HepG2 (cell line): ENCODE data around the gene TOR4A. TPM values are rescaled to one million over a fixed set of nuclear protein-coding genes. Genes with fewer than 3 reads are reported as not detected.

Experiments used
- CENPX ChIP-seq: sonication (generic); formaldehyde crosslinking; IDR thresholded peaks from 2 replicates; pipeline ENCODE4 v1.9.0; 2021; ENCODE audit warnings: mild to moderate bottlenecking, missing genetic modification reagents, moderate library complexity
- EHMT2 ChIP-seq: fragments of 200-600 bp; sonication (generic); IDR thresholded peaks from 2 replicates; pipeline ENCODE4 v1.7.0; 2017; ENCODE audit warnings: antibody characterized with exemption, low read depth, low read length, borderline replicate concordance
- FOXC1 ChIP-seq: sonication (generic); formaldehyde crosslinking; IDR thresholded peaks from 2 replicates; pipeline ENCODE4 v1.8.0; 2022; ENCODE audit warnings: mild to moderate bottlenecking, missing genetic modification reagents, borderline replicate concordance
- FOXO4 ChIP-seq: sonication (generic); formaldehyde crosslinking; conservative IDR thresholded peaks from 2 replicates; pipeline ENCODE4 v1.8.1; 2023; ENCODE audit warnings: missing genetic modification reagents
- GATAD2A ChIP-seq: IDR thresholded peaks from 2 replicates; pipeline ENCODE4 v1.6.1; 2016
- GLMP ChIP-seq: sonication (generic); formaldehyde crosslinking; IDR thresholded peaks from 2 replicates; pipeline ENCODE4 v1.9.0; 2021; ENCODE audit warnings: missing genetic modification reagents, mild to moderate bottlenecking, borderline replicate concordance
- GTF2F1 ChIP-seq: fragments of 150-350 bp; IDR thresholded peaks from 2 replicates; pipeline ENCODE4 v1.6.1; 2014; ENCODE audit warnings: low read length
- GTF3A ChIP-seq: sonication (generic); formaldehyde crosslinking; conservative IDR thresholded peaks from 2 replicates; pipeline ENCODE4 v1.4.0; 2020; ENCODE audit warnings: mild to moderate bottlenecking, missing genetic modification reagents
- HMG20A ChIP-seq: IDR thresholded peaks from 2 replicates; pipeline ENCODE4 v1.6.1; 2016; ENCODE audit warnings: borderline replicate concordance
- MAFG ChIP-seq: sonication (generic); formaldehyde crosslinking; IDR thresholded peaks from 2 replicates; pipeline ENCODE4 v1.5.1; 2020; ENCODE audit warnings: mild to moderate bottlenecking, missing genetic modification reagents
- MLX ChIP-seq: IDR thresholded peaks from 2 replicates; pipeline ENCODE4 v1.6.1; 2016
- MTA1 ChIP-seq: sonication (generic); formaldehyde crosslinking; IDR thresholded peaks from 2 replicates; pipeline ENCODE4 v1.4.0; 2020; ENCODE audit warnings: missing genetic modification reagents, mild to moderate bottlenecking, borderline replicate concordance
- NFKB2 ChIP-seq: sonication (generic); formaldehyde crosslinking; IDR thresholded peaks from 2 replicates; pipeline ENCODE4 v1.4.0; 2020; ENCODE audit warnings: missing genetic modification reagents, borderline replicate concordance
- NFKBIZ ChIP-seq: IDR thresholded peaks from 2 replicates; pipeline ENCODE4 v1.6.1; 2018; ENCODE audit warnings: missing genetic modification reagents, missing compliant biosample characterization
- NR2F2 ChIP-seq: IDR thresholded peaks from 2 replicates; pipeline ENCODE4 v1.6.1; 2012; ENCODE audit warnings: low read depth, inconsistent platforms, borderline replicate concordance
- NR3C1 ChIP-seq: sonication (generic); formaldehyde crosslinking; IDR thresholded peaks from 2 replicates; pipeline ENCODE4 v1.4.0; 2020; ENCODE audit warnings: missing genetic modification reagents
- PCBP1 ChIP-seq: fragments of 200-400 bp; formaldehyde crosslinking; IDR thresholded peaks from 2 replicates; pipeline ENCODE4 v1.6.1; 2017; ENCODE audit warnings: mild to moderate bottlenecking, low read depth, low read length, borderline replicate concordance
- POGZ ChIP-seq: sonication (generic); formaldehyde crosslinking; IDR thresholded peaks from 2 replicates; pipeline ENCODE4 v1.4.0; 2020; ENCODE audit warnings: mild to moderate bottlenecking, missing genetic modification reagents
- SOX5 ChIP-seq: IDR thresholded peaks from 2 replicates; pipeline ENCODE4 v1.6.1; 2016; ENCODE audit warnings: borderline replicate concordance
- XBP1 ChIP-seq: sonication (generic); formaldehyde crosslinking; IDR thresholded peaks from 2 replicates; pipeline ENCODE4 v1.5.0; 2020; ENCODE audit warnings: missing genetic modification reagents
- ZKSCAN5 ChIP-seq: sonication (generic); formaldehyde crosslinking; IDR thresholded peaks from 2 replicates; pipeline ENCODE4 v1.5.1; 2020; ENCODE audit warnings: mild to moderate bottlenecking, missing genetic modification reagents
- ZMYM3 ChIP-seq: sonication (generic); formaldehyde crosslinking; IDR thresholded peaks from 2 replicates; pipeline ENCODE4 v1.5.1; 2020; ENCODE audit warnings: mild to moderate bottlenecking, missing genetic modification reagents
- ZNF10 ChIP-seq: sonication (generic); formaldehyde crosslinking; IDR thresholded peaks from 2 replicates; pipeline ENCODE4 v1.4.0; 2020; ENCODE audit warnings: mild to moderate bottlenecking, low read depth, missing genetic modification reagents, borderline replicate concordance
- ZNF205 ChIP-seq: IDR thresholded peaks from 2 replicates; pipeline ENCODE4 v1.6.1; 2018; ENCODE audit warnings: missing biosample characterization, missing genetic modification reagents
- ZNF232 ChIP-seq: sonication (generic); formaldehyde crosslinking; IDR thresholded peaks from 2 replicates; pipeline ENCODE4 v1.4.0; 2020; ENCODE audit warnings: missing genetic modification reagents, borderline replicate concordance
- ZNF335 ChIP-seq: sonication (generic); formaldehyde crosslinking; IDR thresholded peaks from 2 replicates; pipeline ENCODE4 v1.4.0; 2020; ENCODE audit warnings: missing genetic modification reagents
- ZNF430 ChIP-seq: sonication (generic); formaldehyde crosslinking; IDR thresholded peaks from 2 replicates; pipeline ENCODE4 v1.9.0; 2021; ENCODE audit warnings: mild to moderate bottlenecking, missing genetic modification reagents
- ZNF451 ChIP-seq: sonication (generic); formaldehyde crosslinking; IDR thresholded peaks from 2 replicates; pipeline ENCODE4 v1.5.0; 2020; ENCODE audit warnings: mild to moderate bottlenecking, missing genetic modification reagents
- ZNF678 ChIP-seq: sonication (generic); formaldehyde crosslinking; IDR thresholded peaks from 2 replicates; pipeline ENCODE4 v1.4.0; 2020; ENCODE audit warnings: mild to moderate bottlenecking, missing genetic modification reagents
- ZNF777 ChIP-seq: sonication (generic); formaldehyde crosslinking; IDR thresholded peaks from 2 replicates; pipeline ENCODE4 v1.4.0; 2020; ENCODE audit warnings: missing genetic modification reagents
- ZNF879 ChIP-seq: sonication (generic); formaldehyde crosslinking; IDR thresholded peaks from 2 replicates; pipeline ENCODE4 v1.8.1; 2023; ENCODE audit warnings: missing genetic modification reagents
- polyA plus RNA-seq, 8 experiments: library from polyadenylated mRNA; depleted of rRNA in 3 of 8; stranded (reverse) in 7 of 8; unstranded in 1 of 8; fragments of >200 nt; fragmentation: Illumina TruSeq in 4 of 8; extraction: Trizol in 4 of 8; gene quantifications; 2 replicates each; pipeline versions ENCODE4 v1.2.1 to v1.2.3, GENCODE V29; 2011 to 2016; ENCODE audit warnings: low read depth in 4 of 8, missing spikeins in 1 of 8, mixed read lengths in 1 of 8; ENCODE audit not compliant: insufficient read depth in 1 of 8
- total RNA-seq, 5 experiments: library from RNA; depleted of rRNA; stranded (reverse); fragments of >200 nt; fragmentation: Illumina TruSeq; extraction: Trizol; gene quantifications; 2 replicates each; pipeline ENCODE4 v1.2.3, GENCODE V29; 2016; ENCODE audit warnings: low read depth in 1 of 5

TOR4A gene
- total and polyA plus RNA-seq, 2 of the 13 experiments (the other 11 are each of a cell fraction or from before 2014, with no cell fraction given), result 11.1 to 14.2 TPM

- no peak for TF ChIP-seq FOXO4 (CRISPR knock-in tag)
- TF ChIP-seq ZNF430 (CRISPR knock-in tag), result peak; percentile 38; the same call in 1 of the 2 replicates
- no peak for TF ChIP-seq ZNF10 (CRISPR knock-in tag)
- no peak for TF ChIP-seq EHMT2
- TF ChIP-seq MAFG (CRISPR knock-in tag), result no peak
- TF ChIP-seq XBP1 (CRISPR knock-in tag), result no peak
- TF ChIP-seq ZMYM3 (CRISPR knock-in tag), result peak; percentile 83
- TF ChIP-seq NFKBIZ (CRISPR knock-in tag), result no peak
- TF ChIP-seq GATAD2A, result no peak; the same call in 1 of the 2 replicates
- no peak for TF ChIP-seq ZKSCAN5 (CRISPR knock-in tag)
- TF ChIP-seq HMG20A (CRISPR knock-in tag), result no peak
- no peak for TF ChIP-seq PCBP1
- no peak for TF ChIP-seq GTF3A
- TF ChIP-seq NR2F2, result no peak
- no peak for TF ChIP-seq FOXC1
- no peak; the same call in 1 of the 2 replicates for TF ChIP-seq ZNF205 (CRISPR knock-in tag)
- no peak for TF ChIP-seq GLMP (CRISPR knock-in tag)
- no peak for TF ChIP-seq POGZ (CRISPR knock-in tag)
- no peak for TF ChIP-seq NR3C1 (CRISPR knock-in tag)
- TF ChIP-seq ZNF879 (CRISPR knock-in tag), result no peak
- TF ChIP-seq MLX (CRISPR knock-in tag), result peak; percentile 78; the same call in 1 of the 2 replicates
- no peak for TF ChIP-seq CENPX (CRISPR knock-in tag)
- peak; percentile 29 for TF ChIP-seq SOX5
- no peak for TF ChIP-seq ZNF232 (CRISPR knock-in tag)
- TF ChIP-seq ZNF777, result no peak; the same call in 1 of the 2 replicates
- TF ChIP-seq GTF2F1, result no peak
- peak; percentile 19; the same call in 1 of the 2 replicates for TF ChIP-seq ZNF678 (CRISPR knock-in tag)
- no peak for TF ChIP-seq MTA1
- 0 out of 2 replicates have a peak, but pooled peaks have one; percentile 10 for TF ChIP-seq ZNF335
- TF ChIP-seq NFKB2 (CRISPR knock-in tag), result no peak; the same call in none of the 2 replicates
- no peak for TF ChIP-seq ZNF451 (CRISPR knock-in tag)
Measured at GRCh38 chr9:137235424-137236237, 41.9 kb upstream of the TOR4A start (continued).
